ENCODE measurements around the gene ARFGEF3.

GRCh38 chr6:138341176-138341575, 179.4 kb downstream of the ARFGEF3 start:
- TF ChIP-seq CTCF (conservative IDR thresholded peaks at IDR 0.05 in 1 of 2, IDR thresholded peaks at IDR 0.05 in 1 of 2; ENCODE audit: low read depth in 1 of 2, low read length in 2 of 2): no peak
- no peak for TF ChIP-seq EZH2 (IDR thresholded peaks at IDR 0.05; ENCODE audit: low read length, missing control alignments)
